HepG2 (cell line): ENCODE measurements around the gene RRBP1. TPM values are rescaled to one million over a fixed set of nuclear protein-coding genes. Genes with fewer than 3 reads are reported as not detected.

Source experiments
- ATF4 ChIP-seq, 2 experiments: fragments of 450-650 bp in 1 of 2; sonication (generic) in 1 of 2; formaldehyde crosslinking; IDR thresholded peaks; 2 replicates each; pipeline versions ENCODE4 v1.5.0 to v1.8.0; 2020 to 2022; ENCODE audit warnings: mild to moderate bottlenecking in 1 of 2, missing genetic modification reagents in 1 of 2
- CBX2 ChIP-seq, 2 experiments: fragments of 200-600 bp in 1 of 2; sonication (generic); formaldehyde crosslinking in 1 of 2; IDR thresholded peaks; 2 replicates each; pipeline versions ENCODE4 v1.7.0 to v1.8.1; 2018 to 2022; ENCODE audit warnings: low read depth in 2 of 2, low read length in 1 of 2, mild to moderate bottlenecking in 1 of 2, missing genetic modification reagents in 1 of 2
- CCDC6 ChIP-seq: sonication (generic); formaldehyde crosslinking; IDR thresholded peaks from 2 replicates; pipeline ENCODE4 v1.8.1; 2022; ENCODE audit warnings: mild to moderate bottlenecking, missing genetic modification reagents, moderate library complexity
- CREBL2 ChIP-seq: sonication (generic); formaldehyde crosslinking; IDR thresholded peaks from 2 replicates; pipeline ENCODE4 v1.8.1; 2023; ENCODE audit warnings: missing genetic modification reagents, mild to moderate bottlenecking, borderline replicate concordance
- EED ChIP-seq: sonication (generic); formaldehyde crosslinking; IDR thresholded peaks from 2 replicates; pipeline ENCODE4 v1.5.0; 2020; ENCODE audit warnings: mild to moderate bottlenecking, missing genetic modification reagents
- FOSL2 ChIP-seq: sonication (generic); formaldehyde crosslinking; IDR thresholded peaks from 2 replicates; pipeline ENCODE4 v1.4.0; 2020; ENCODE audit warnings: missing genetic modification reagents
- GMEB2 ChIP-seq: IDR thresholded peaks from 2 replicates; pipeline ENCODE4 v1.6.1; 2016; ENCODE audit warnings: missing biosample characterization, missing genetic modification reagents, low read depth
- HMG20B ChIP-seq: conservative IDR thresholded peaks from 2 replicates; pipeline ENCODE4 v1.6.1; 2016; ENCODE audit warnings: missing genetic modification reagents, missing compliant biosample characterization
- JUN ChIP-seq: sonication (generic); formaldehyde crosslinking; IDR thresholded peaks from 2 replicates; pipeline ENCODE4 v1.4.0; 2020; ENCODE audit warnings: mild to moderate bottlenecking, missing genetic modification reagents
- KMT2A ChIP-seq: sonication (generic); formaldehyde crosslinking; IDR thresholded peaks from 2 replicates; pipeline ENCODE4 v1.4.0; 2020; ENCODE audit warnings: missing genetic modification reagents
- NFATC3 ChIP-seq: sonication (generic); formaldehyde crosslinking; IDR thresholded peaks from 2 replicates; pipeline ENCODE4 v1.5.1; 2020; ENCODE audit warnings: mild to moderate bottlenecking, missing genetic modification reagents
- RELA ChIP-seq: sonication (generic); formaldehyde crosslinking; IDR thresholded peaks from 2 replicates; pipeline ENCODE4 v1.4.0; 2020; ENCODE audit warnings: missing genetic modification reagents
- REXO4 ChIP-seq: sonication (generic); formaldehyde crosslinking; IDR thresholded peaks from 2 replicates; pipeline ENCODE4 v1.8.0; 2022; ENCODE audit warnings: missing genetic modification reagents, mild to moderate bottlenecking, borderline replicate concordance
- RNF2 ChIP-seq: fragments of 450-650 bp; conservative IDR thresholded peaks from 2 replicates; pipeline ENCODE4 v1.6.1; 2016; ENCODE audit warnings: low read depth
- SIN3A ChIP-seq: IDR thresholded peaks from 2 replicates; pipeline ENCODE4 v1.6.1; 2011; ENCODE audit warnings: low read depth, mild to moderate bottlenecking, control low read depth, low read length, borderline replicate concordance
- SMAD9 ChIP-seq: sonication (generic); formaldehyde crosslinking; IDR thresholded peaks from 2 replicates; pipeline ENCODE4 v1.5.1; 2020; ENCODE audit warnings: mild to moderate bottlenecking, missing genetic modification reagents
- SP1 ChIP-seq, 2 experiments: fragments of 450-650 bp in 1 of 2; sonication (generic) in 1 of 2; formaldehyde crosslinking in 1 of 2; IDR thresholded peaks; 2 replicates each; pipeline versions ENCODE4 v1.4.0 to v1.6.1; 2016 to 2020; ENCODE audit warnings: missing genetic modification reagents in 1 of 2
- TBP ChIP-seq: sonication (generic); formaldehyde crosslinking; IDR thresholded peaks from 2 replicates; pipeline ENCODE4 v1.5.0; 2020; ENCODE audit warnings: missing genetic modification reagents
- THYN1 ChIP-seq: sonication (generic); formaldehyde crosslinking; IDR thresholded peaks from 2 replicates; pipeline ENCODE4 v1.8.1; 2023; ENCODE audit warnings: low read depth, mild to moderate bottlenecking, moderate library complexity, missing genetic modification reagents, borderline replicate concordance
- ZBTB26 ChIP-seq: IDR thresholded peaks from 2 replicates; pipeline ENCODE4 v1.6.1; 2016; ENCODE audit warnings: missing compliant biosample characterization, missing genetic modification reagents, borderline replicate concordance
- ZNF20 ChIP-seq: sonication (generic); formaldehyde crosslinking; IDR thresholded peaks from 2 replicates; pipeline ENCODE4 v1.4.0; 2020; ENCODE audit warnings: mild to moderate bottlenecking, moderate library complexity, missing genetic modification reagents
- ZNF232 ChIP-seq: sonication (generic); formaldehyde crosslinking; IDR thresholded peaks from 2 replicates; pipeline ENCODE4 v1.4.0; 2020; ENCODE audit warnings: missing genetic modification reagents, borderline replicate concordance
- ZNF263 ChIP-seq: sonication (generic); formaldehyde crosslinking; IDR thresholded peaks from 2 replicates; pipeline ENCODE4 v1.4.0; 2020; ENCODE audit warnings: missing genetic modification reagents
- ZNF781 ChIP-seq: sonication (generic); formaldehyde crosslinking; IDR thresholded peaks from 2 replicates; pipeline ENCODE4 v1.5.1; 2020; ENCODE audit warnings: borderline replicate concordance, mild to moderate bottlenecking, missing genetic modification reagents; ENCODE audit errors: not compliant biosample characterization
- polyA plus RNA-seq, 8 experiments: library from polyadenylated mRNA; depleted of rRNA in 3 of 8; stranded (reverse) in 7 of 8; unstranded in 1 of 8; fragments of >200 nt; fragmentation: Illumina TruSeq in 4 of 8; extraction: Trizol in 4 of 8; gene quantifications; 2 replicates each; pipeline versions ENCODE4 v1.2.1 to v1.2.3, GENCODE V29; 2011 to 2016; ENCODE audit warnings: low read depth in 4 of 8, missing spikeins in 1 of 8, mixed read lengths in 1 of 8; ENCODE audit not compliant: insufficient read depth in 1 of 8
- total RNA-seq, 5 experiments: library from RNA; depleted of rRNA; stranded (reverse); fragments of >200 nt; fragmentation: Illumina TruSeq; extraction: Trizol; gene quantifications; 2 replicates each; pipeline ENCODE4 v1.2.3, GENCODE V29; 2016; ENCODE audit warnings: low read depth in 1 of 5

RRBP1 gene
- total and polyA plus RNA-seq, 2 of the 13 experiments (the other 11 are each of a cell fraction or from before 2014, with no cell fraction given), result 150 to 222 TPM

- no peak for TF ChIP-seq RELA
- peak; percentile 63 for TF ChIP-seq ZNF263 (CRISPR knock-in tag)
- peak; percentile 31 for TF ChIP-seq ZBTB26 (CRISPR knock-in tag)
- TF ChIP-seq SMAD9 (CRISPR knock-in tag), result no peak
- TF ChIP-seq NFATC3, result no peak
- TF ChIP-seq HMG20B (CRISPR knock-in tag), result 0 out of 2 replicates have a peak, but pooled peaks have one; percentile 39
- TF ChIP-seq JUN (CRISPR knock-in tag), result no peak
- peak; percentile 71 for TF ChIP-seq SIN3A
- TF ChIP-seq FOSL2, result peak; percentile 4; the same call in 1 of the 2 replicates
- no peak for TF ChIP-seq ZNF20
- 0 out of 2 replicates have a peak, but pooled peaks have one; percentile 22 for TF ChIP-seq RNF2
- 0 out of 2 replicates have a peak, but pooled peaks have one; percentile 17 for TF ChIP-seq CREBL2
- no peak for TF ChIP-seq THYN1
- TF ChIP-seq SP1 (IDR thresholded peaks at IDR 0.05), result no peak
- TF ChIP-seq SP1 (CRISPR knock-in tag; IDR thresholded peaks at IDR 0.05), result peak; percentile 43
- TF ChIP-seq ZNF781 (CRISPR knock-in tag), result no peak
- no peak for TF ChIP-seq REXO4 (CRISPR knock-in tag)
- TF ChIP-seq GMEB2 (CRISPR knock-in tag), result peak; percentile 75
- TF ChIP-seq TBP (CRISPR knock-in tag), result no peak
- TF ChIP-seq CBX2 (IDR thresholded peaks at IDR 0.05; ENCODE audit: low read depth, low read length), result no peak
- no peak for TF ChIP-seq CBX2 (CRISPR knock-in tag; IDR thresholded peaks at IDR 0.05; ENCODE audit: low read depth)
- no peak; the same call in 1 of the 2 replicates for TF ChIP-seq CCDC6 (CRISPR knock-in tag)
- TF ChIP-seq ZNF232, result no peak
- TF ChIP-seq EED (CRISPR knock-in tag), result peak; percentile 97
- TF ChIP-seq ATF4 (CRISPR knock-in tag; IDR thresholded peaks at IDR 0.05), result no peak
- peak; percentile 91 for TF ChIP-seq KMT2A (CRISPR knock-in tag)
These were observed 112.3 kb downstream of the RRBP1 start, which contains the start of gene DSTN (continued) for GRCh38 chr20:17569616-17570346.
